AG09309 (cell line): ENCODE data around the gene DIPK1C.

Source experiments
- DNase-seq: peaks from one replicate; pipeline ENCODE4 v3.0.0-alpha.2; 2010; ENCODE audit warnings: low read depth
- H3K4me3 ChIP-seq: 2 replicates; pipeline ENCODE4 v1.5.1; 2011; ENCODE audit warnings: mild to moderate bottlenecking, low read depth, low read length, moderate library complexity; ENCODE audit not compliant: control insufficient read depth
- TF ChIP-seq, protein P1 (sequence below): IDR thresholded peaks from 2 replicates; pipeline ENCODE4 v1.5.1; 2011; ENCODE audit warnings: mild to moderate bottlenecking, low read depth, low read length, inconsistent platforms; ENCODE audit not compliant: insufficient read depth, control insufficient read depth; ENCODE audit errors: missing control alignments

DIPK1C gene

DNA sequence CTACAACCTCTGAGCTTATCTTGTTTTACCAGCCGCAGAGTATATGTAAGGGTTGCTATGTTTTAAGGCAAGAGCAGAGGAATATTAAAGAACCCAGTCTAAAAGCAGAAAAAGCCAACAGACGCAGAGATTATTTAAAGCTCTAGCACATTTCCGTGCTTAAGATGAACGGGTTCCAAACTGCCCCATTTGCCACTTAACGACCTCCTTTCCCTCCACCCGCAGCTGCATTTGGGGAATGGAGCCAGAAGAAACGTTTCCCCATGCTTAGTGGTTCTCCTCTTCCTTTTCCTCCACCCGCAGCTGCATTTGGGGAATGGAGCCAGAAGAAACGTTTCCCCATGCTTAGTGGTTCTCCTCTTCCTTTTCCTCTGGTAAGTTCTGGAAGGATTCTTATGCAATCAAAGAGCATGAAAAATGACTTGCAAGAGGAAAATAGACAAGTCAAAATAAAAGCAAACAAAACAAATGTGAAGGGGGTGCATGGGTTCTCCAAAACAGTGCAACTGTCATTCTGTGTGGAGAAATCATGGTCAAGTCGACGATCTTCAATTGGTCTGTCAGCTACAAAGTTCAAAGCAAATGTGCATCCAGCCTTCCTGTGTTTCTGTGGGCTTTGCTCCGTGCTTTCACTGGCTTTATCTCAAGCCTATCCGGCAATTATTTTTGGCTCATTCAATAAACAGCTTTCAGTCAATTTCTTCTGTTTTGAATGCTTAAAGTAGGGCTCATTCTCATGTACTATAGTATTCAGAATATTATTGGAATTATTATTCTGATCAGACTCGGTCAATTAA is 57.8 kb downstream of the DIPK1C start:
- DNase-seq = no peak
- H3K4me3 ChIP-seq = no peak overlapping the region
- TF ChIP-seq, protein P1, sequence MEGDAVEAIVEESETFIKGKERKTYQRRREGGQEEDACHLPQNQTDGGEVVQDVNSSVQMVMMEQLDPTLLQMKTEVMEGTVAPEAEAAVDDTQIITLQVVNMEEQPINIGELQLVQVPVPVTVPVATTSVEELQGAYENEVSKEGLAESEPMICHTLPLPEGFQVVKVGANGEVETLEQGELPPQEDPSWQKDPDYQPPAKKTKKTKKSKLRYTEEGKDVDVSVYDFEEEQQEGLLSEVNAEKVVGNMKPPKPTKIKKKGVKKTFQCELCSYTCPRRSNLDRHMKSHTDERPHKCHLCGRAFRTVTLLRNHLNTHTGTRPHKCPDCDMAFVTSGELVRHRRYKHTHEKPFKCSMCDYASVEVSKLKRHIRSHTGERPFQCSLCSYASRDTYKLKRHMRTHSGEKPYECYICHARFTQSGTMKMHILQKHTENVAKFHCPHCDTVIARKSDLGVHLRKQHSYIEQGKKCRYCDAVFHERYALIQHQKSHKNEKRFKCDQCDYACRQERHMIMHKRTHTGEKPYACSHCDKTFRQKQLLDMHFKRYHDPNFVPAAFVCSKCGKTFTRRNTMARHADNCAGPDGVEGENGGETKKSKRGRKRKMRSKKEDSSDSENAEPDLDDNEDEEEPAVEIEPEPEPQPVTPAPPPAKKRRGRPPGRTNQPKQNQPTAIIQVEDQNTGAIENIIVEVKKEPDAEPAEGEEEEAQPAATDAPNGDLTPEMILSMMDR = no peak

DNA sequence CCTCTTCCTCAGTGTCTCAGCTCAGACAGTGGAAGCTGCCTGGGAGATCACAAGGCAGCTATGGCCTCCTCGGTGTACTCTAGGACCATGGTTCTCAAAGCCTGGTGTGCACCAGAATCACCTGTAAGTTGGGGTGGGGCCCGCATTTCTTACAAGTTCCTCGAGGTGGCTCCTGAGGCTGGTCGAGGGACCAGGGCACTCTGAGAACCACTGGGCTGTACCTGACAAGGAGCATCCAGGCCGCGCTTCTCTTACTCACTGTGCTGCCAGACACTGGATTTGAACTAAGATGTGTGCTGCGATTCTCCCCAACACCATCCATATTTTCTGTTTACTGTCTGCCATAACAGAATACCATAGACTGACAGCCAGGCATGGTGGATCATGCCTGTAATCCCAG is 59.5 kb downstream of the DIPK1C start:
- no peak overlapping the region for H3K4me3 ChIP-seq
- TF ChIP-seq, protein P1 = no peak

DNA sequence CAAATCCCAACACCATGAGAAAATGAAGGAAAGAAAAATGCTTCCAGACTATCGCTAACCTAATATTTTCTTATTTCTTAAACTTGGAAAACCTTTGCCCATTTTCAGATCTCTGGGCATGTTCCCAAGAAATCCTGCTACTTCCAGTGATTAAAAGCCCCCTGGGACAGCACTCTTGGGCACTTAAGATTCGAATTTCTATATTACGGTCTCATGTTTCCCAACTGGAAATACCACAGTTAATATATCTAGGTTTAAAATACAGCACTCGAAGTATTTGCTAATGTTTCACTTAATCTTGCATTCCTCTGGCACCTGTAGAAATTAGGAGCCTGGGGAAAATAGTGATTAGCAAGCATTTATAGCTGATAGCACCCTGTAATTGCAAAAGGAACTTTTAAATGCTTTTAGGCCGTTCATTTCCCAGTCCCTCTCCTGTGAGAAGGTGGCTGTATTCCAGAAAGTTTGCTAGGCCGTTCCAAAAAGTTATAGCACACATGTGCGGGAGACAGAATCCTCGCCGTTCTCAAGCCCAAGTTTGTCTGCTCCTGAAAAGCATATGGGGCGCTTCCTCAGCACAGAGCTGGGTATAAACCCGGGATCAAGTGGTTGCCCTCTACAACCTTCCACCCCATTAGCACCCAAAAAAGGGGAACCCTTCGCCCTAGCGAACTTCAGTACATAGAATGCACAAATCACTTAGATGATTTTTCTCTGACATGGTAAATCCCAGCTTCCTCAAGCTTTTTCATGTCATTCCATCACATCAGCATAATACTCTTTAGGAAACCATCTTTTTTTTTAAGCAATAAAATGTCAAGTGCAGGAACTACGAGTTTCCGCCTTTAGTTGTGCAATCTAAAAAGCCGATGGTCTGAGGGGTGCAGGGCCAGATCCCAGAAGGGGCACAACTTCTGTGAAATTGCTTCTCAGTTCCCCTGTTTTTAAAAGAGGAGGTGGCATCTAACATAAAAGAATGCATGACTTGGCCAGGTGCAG is 60.6 kb downstream of the DIPK1C start:
- TF ChIP-seq, protein P1 = no peak
- no peak overlapping the region for H3K4me3 ChIP-seq
- no peak for DNase-seq

More for the DNA sequence above, 59.5 kb downstream of the DIPK1C start:
- DNase-seq = no peak

DNA sequence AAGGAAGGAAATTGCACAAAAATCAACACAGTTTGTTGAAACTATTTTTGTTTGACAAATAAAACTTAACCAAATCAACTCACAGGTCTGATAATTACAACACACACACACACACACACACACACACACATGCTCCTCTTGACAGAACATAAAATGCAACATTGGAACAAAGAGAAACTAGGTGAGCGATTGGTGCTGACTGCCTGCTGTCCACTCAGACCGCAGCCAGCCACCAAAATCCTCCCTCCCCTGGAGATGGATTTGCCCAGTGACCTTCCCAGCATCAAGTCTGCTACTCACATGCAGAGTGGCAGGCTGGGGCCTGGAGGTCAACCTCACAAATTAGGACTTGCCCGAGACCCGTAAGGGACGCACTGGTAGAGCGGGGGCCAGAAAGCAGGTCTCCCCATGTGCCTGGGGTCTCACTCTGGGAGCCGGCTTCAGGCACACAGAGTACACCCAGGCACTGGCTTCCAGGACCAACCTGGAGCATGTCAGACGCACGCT is 61.4 kb downstream of the DIPK1C start:
- DNase-seq = no peak
- TF ChIP-seq, protein P1 = no peak

DNA sequence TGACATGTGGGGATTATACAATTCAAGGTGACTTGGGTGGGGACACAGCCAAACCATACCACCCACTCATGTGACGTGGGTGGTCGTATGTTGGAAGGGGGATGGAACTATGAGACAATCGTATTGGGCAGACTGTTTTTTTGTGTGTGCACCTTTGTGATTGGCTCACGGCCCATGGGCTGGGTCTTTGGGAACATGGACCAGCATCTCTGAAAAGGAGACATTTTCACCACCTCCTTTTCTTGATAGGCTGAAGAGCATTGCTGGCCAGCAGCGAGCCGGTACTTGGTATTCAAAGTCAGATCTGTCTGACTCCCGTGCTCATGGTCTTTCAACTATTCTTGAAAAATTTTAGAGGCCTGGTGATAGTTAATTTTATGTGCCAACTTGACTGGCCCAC is 62.1 kb downstream of the DIPK1C start:
- no peak overlapping the region for H3K4me3 ChIP-seq
- DNase-seq = no peak
- TF ChIP-seq, protein P1 = no peak

More for the DNA sequence above, 61.4 kb downstream of the DIPK1C start:
- no peak overlapping the region for H3K4me3 ChIP-seq

DNA sequence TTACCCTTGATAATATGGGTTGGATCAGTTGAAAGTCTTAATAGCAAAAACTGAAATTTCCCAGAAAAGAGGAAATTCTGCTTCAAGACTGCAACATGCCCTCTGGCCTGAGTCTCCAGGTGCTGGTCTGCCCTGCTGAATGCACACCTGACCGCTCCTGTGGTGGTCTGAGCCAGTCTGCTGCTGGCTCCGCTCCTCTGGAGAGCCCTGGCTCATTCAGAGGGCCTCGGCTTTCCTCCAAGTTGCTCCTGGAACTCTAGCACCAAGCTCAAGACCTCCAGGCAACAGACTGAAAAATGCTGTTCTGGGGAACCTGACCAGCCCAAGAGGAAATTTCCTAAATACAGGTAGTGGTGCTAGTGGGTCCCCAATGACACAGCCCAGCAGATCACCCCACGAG is 64.8 kb downstream of the DIPK1C start:
- H3K4me3 ChIP-seq = no peak overlapping the region
- DNase-seq = no peak
- TF ChIP-seq, protein P1 = no peak
